Nephron progenitor cell (in vitro differentiated cells): ENCODE data around the gene MGMT.

Source experiments
- DNase-seq: peaks from one replicate; pipeline ENCODE4 v3.0.0; 2021
- H3K27ac Mint-ChIP-seq: 2 replicates; pipeline ENCODE4 v1.8.0; 2021; ENCODE audit warnings: mild to moderate bottlenecking, moderate library complexity, mixed read lengths
- H3K27me3 Mint-ChIP-seq: 2 replicates; pipeline ENCODE4 v1.8.0; 2021; ENCODE audit warnings: mild to moderate bottlenecking, low read depth, mixed read lengths; ENCODE audit not compliant: poor library complexity
- H3K36me3 Mint-ChIP-seq: 2 replicates; pipeline ENCODE4 v1.8.0; 2021; ENCODE audit warnings: low read depth, mixed read lengths
- H3K4me1 Mint-ChIP-seq: 2 replicates; pipeline ENCODE4 v1.8.0; 2021; ENCODE audit warnings: mixed read lengths
- H3K4me3 Mint-ChIP-seq: 2 replicates; pipeline ENCODE4 v1.8.0; 2021; ENCODE audit warnings: mild to moderate bottlenecking, moderate library complexity, mixed read lengths
- H3K9me3 Mint-ChIP-seq: 2 replicates; pipeline ENCODE4 v1.8.0; 2021; ENCODE audit warnings: mild to moderate bottlenecking, moderate library complexity, mixed read lengths
- CTCF ChIP-seq: fragments of 200-600 bp; sonication (generic); IDR thresholded peaks from 2 replicates; pipeline ENCODE4 v1.5.0; 2021; ENCODE audit warnings: antibody characterized with exemption

The MGMT gene

GRCh38 chr10:129725011-129725410 lies 258.0 kb downstream of the MGMT start:
- no peak for TF ChIP-seq CTCF
- Mint-ChIP-seq H3K9me3 (peaks cover 42% of the 10 kb centered on the region), H3K4me1 (no peaks in the 10 kb centered on the region), H3K27ac (no peak overlapping the region), H3K36me3 (peaks cover 38% of the 10 kb centered on the region), H3K27me3 (peaks cover 3% of the 10 kb centered on the region), H3K4me3 (no peak overlapping the region)
- no peak for DNase-seq

DNA sequence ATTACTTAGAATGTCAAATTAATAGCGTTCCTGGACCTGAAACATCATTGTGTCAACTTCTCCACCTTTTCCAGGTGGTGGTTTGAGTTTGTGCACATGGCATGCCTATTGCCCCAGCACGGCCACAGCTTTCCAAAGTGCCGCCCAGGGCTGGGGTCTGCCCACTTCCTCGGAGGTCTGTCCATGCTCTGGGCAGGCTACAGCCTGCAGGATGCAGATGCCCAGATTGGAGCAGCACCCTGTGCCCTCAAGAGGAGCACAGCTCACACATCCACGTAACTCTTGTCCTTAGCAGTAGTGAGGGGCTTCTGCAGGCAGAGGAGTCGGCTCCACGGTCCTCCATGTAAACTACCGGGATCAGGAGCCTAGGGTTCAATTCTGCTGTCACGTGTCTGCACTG lies 258.4 kb downstream of the MGMT start:
- H3K4me1 Mint-ChIP-seq, result no peaks in the 10 kb centered on the region
- H3K36me3 Mint-ChIP-seq, result peaks cover 36% of the 10 kb centered on the region
- no peak for TF ChIP-seq CTCF
- H3K9me3 Mint-ChIP-seq, result peaks cover 40% of the 10 kb centered on the region
- no peak for DNase-seq
- H3K4me3 Mint-ChIP-seq, result no peak overlapping the region
- H3K27ac Mint-ChIP-seq, result no peak overlapping the region
- H3K27me3 Mint-ChIP-seq, result peaks cover 6% of the 10 kb centered on the region

GRCh38 chr10:129725890-129726631 lies 259.0 kb downstream of the MGMT start:
- Mint-ChIP-seq H3K27ac (no peak overlapping the region), H3K4me1 (no peaks in the 10 kb centered on the region), H3K36me3 (peaks cover 30% of the 10 kb centered on the region), H3K4me3 (no peak overlapping the region), H3K27me3 (peaks cover 6% of the 10 kb centered on the region), H3K9me3 (peaks cover 36% of the 10 kb centered on the region)
- no peak for DNase-seq
- no peak for TF ChIP-seq CTCF

GRCh38 chr10:129727071-129727470 lies 260.0 kb downstream of the MGMT start:
- Mint-ChIP-seq H3K27ac (no peak overlapping the region), H3K27me3 (peaks cover 6% of the 10 kb centered on the region), H3K4me3 (no peak overlapping the region), H3K9me3 (peaks cover 28% of the 10 kb centered on the region), H3K4me1 (no peaks in the 10 kb centered on the region), H3K36me3 (peaks cover 22% of the 10 kb centered on the region)
- no peak for DNase-seq
- no peak for TF ChIP-seq CTCF

DNA sequence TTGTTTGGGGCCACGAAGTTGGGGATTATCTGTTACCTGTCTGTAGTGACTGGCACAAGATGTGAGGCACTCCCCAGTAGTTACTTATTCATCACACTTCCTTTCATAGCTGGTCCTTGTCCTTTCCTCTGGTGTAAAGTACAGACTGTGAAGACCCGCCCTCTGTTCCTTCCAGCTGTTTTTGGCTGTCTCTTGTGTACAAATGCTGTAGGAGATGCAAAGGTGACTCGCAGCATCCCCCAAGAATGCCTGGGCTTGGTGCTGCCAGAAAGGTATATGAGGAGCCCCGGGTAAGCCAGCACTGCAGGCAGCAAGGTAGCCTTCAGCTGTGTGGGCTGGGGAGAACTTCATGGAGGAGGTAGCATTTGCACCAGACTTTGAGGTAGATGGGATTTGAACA lies 260.5 kb downstream of the MGMT start:
- H3K27ac Mint-ChIP-seq, result no peak overlapping the region

More for the DNA sequence above, 260.5 kb downstream of the MGMT start:
- Mint-ChIP-seq H3K9me3 (peaks cover 25% of the 10 kb centered on the region), H3K4me3 (no peak overlapping the region), H3K4me1 (no peaks in the 10 kb centered on the region), H3K36me3 (peaks cover 20% of the 10 kb centered on the region), H3K27me3 (peaks cover 6% of the 10 kb centered on the region)
- DNase-seq, result no peak
- no peak for TF ChIP-seq CTCF
